Central memory CD8-positive, alpha-beta T cell (primary cell): ENCODE measurements around the gene PLA2G4A.

Source experiments
- ATAC-seq: fragments of 150-1000 bp; cut with Tn5 transposase; replicated peaks from 2 replicates; pipeline ENCODE4 v1.10.0; 2022; ENCODE audit warnings: mild to moderate bottlenecking, moderate FRiP score, moderate number of reproducible peaks; ENCODE audit not compliant: poor library complexity, severe bottlenecking; ENCODE audit errors: extremely low read depth
- DNase-seq, 2 donors: peaks; one replicate each; pipeline ENCODE4 v3.0.0; 2021; ENCODE audit warnings: low spot score in 2 of 2
- H3K27ac Mint-ChIP-seq: one replicate; pipeline ENCODE4 v1.8.0; 2022; ENCODE audit warnings: low read depth, mild to moderate bottlenecking, moderate library complexity, mixed read lengths
- H3K27me3 Mint-ChIP-seq: one replicate; pipeline ENCODE4 v1.8.0; 2022; ENCODE audit warnings: mixed read lengths
- H3K36me3 Mint-ChIP-seq: one replicate; pipeline ENCODE4 v1.8.0; 2022; ENCODE audit warnings: mild to moderate bottlenecking, moderate library complexity, mixed read lengths; ENCODE audit not compliant: insufficient read depth
- H3K4me1 Mint-ChIP-seq: one replicate; pipeline ENCODE4 v1.8.0; 2022; ENCODE audit warnings: mixed read lengths
- H3K4me3 Mint-ChIP-seq: one replicate; pipeline ENCODE4 v1.8.0; 2022; ENCODE audit warnings: mild to moderate bottlenecking, moderate library complexity, mixed read lengths
- H3K9me3 Mint-ChIP-seq: one replicate; pipeline ENCODE4 v1.8.0; 2022; ENCODE audit warnings: mixed read lengths

The PLA2G4A gene

GRCh38 chr1:187037973-187038553 is 209.3 kb downstream of the PLA2G4A start:
- H3K9me3 Mint-ChIP-seq: no peaks in the 10 kb centered on the region
- H3K4me3 Mint-ChIP-seq: no peak overlapping the region
- H3K36me3 Mint-ChIP-seq: peaks cover 3% of the 10 kb centered on the region
- ATAC-seq (no peak), DNase-seq (no peak)
- H3K4me1 Mint-ChIP-seq: no peaks in the 10 kb centered on the region
- no peak overlapping the region for H3K27ac Mint-ChIP-seq
- no peaks in the 10 kb centered on the region for H3K27me3 Mint-ChIP-seq
